ENCODE data around the gene ZGRF1. TPM values are rescaled to one million over a fixed set of nuclear protein-coding genes. Genes with fewer than 3 reads are reported as not detected.

The ZGRF1 gene
- total RNA-seq, 6 donors from 2014 or later: 2.6 to 9.4 (median 4.6) TPM

GRCh38 chr4:112536123-112536522 lies 100.6 kb downstream of the ZGRF1 start:
- H3K27ac ChIP-seq: no peak overlapping the region
- no peaks in the 10 kb centered on the region for H3K4me1 ChIP-seq
- no peak overlapping the region for H3K4me3 ChIP-seq
- H3K27me3 ChIP-seq: no peaks in the 10 kb centered on the region
- 93 to 94% methylated on average over 2 of the region's 2 CpGs for WGBS, 2 donors
- no peak for ATAC-seq (ENCODE audit: low FRiP score in 2 of 2)
- no peak for DNase-seq
- H3K9me3 ChIP-seq: no peaks in the 10 kb centered on the region
- H3K36me3 ChIP-seq: no peaks in the 10 kb centered on the region
- TF ChIP-seq CTCF (IDR thresholded peaks at IDR 0.05) (no peak), POLR2AphosphoS5 (IDR thresholded peaks at IDR 0.05) (no peak)

- no peak overlapping the region for H3K27ac ChIP-seq
- ATAC-seq (ENCODE audit: low FRiP score in 2 of 2) (no peak), DNase-seq (no peak)
- H3K27me3 ChIP-seq: no peaks in the 10 kb centered on the region
- H3K9me3 ChIP-seq: no peaks in the 10 kb centered on the region
- H3K36me3 ChIP-seq: no peaks in the 10 kb centered on the region
- TF ChIP-seq POLR2AphosphoS5 (IDR thresholded peaks at IDR 0.05) (no peak), POLR2A (IDR thresholded peaks at IDR 0.05) (no peak), EP300 (IDR thresholded peaks at IDR 0.05) (no peak), CTCF (IDR thresholded peaks at IDR 0.05) (no peak)
- no peaks in the 10 kb centered on the region for H3K4me1 ChIP-seq
- no peak overlapping the region for H3K4me3 ChIP-seq
- WGBS, 2 donors: 83% methylated on average over 3 of the region's 3 CpGs
These were observed 104.4 kb downstream of the ZGRF1 start for GRCh38 chr4:112532267-112532666.

- ATAC-seq (ENCODE audit: low FRiP score in 2 of 2): no peak
- no peak for TF ChIP-seq POLR2AphosphoS5 (IDR thresholded peaks at IDR 0.05)
- no peak for TF ChIP-seq CTCF (IDR thresholded peaks at IDR 0.05)
- no peak for TF ChIP-seq EP300 (IDR thresholded peaks at IDR 0.05)
- TF ChIP-seq POLR2A (IDR thresholded peaks at IDR 0.05): no peak
- WGBS, 2 donors: 13 to 14% methylated on average over 1 of the region's 1 CpG
These were observed 105.6 kb downstream of the ZGRF1 start for GRCh38 chr4:112531146-112531545.

GRCh38 chr4:112526061-112526460 lies 110.6 kb downstream of the ZGRF1 start:
- Histone ChIP-seq H3K36me3 (no peaks in the 10 kb centered on the region), H3K9me3 (no peaks in the 10 kb centered on the region), H3K4me3 (no peak overlapping the region), H3K4me1 (peaks cover 14 to 20% (median 18%) of the 10 kb centered on the region in 4 donors), H3K27me3 (peaks cover 0 to 30% (median 26%) of the 10 kb centered on the region in 4 donors), H3K27ac (no peak overlapping the region)
- DNase-seq (no peak), ATAC-seq (ENCODE audit: low FRiP score in 2 of 2) (no peak)
- TF ChIP-seq POLR2AphosphoS5 (IDR thresholded peaks at IDR 0.05) (no peak), CTCF (IDR thresholded peaks at IDR 0.05) (no peak), POLR2A (IDR thresholded peaks at IDR 0.05) (no peak), EP300 (IDR thresholded peaks at IDR 0.05) (no peak)
- WGBS, 2 donors: 67 to 82% methylated on average over 1 of the region's 1 CpG

More at GRCh38 chr4:112531146-112531545, 105.6 kb downstream of the ZGRF1 start:
- Histone ChIP-seq H3K27ac (no peak overlapping the region), H3K9me3 (no peaks in the 10 kb centered on the region), H3K36me3 (no peaks in the 10 kb centered on the region), H3K4me3 (no peak overlapping the region), H3K4me1 (no peaks in the 10 kb centered on the region), H3K27me3 (no peaks in the 10 kb centered on the region)
- DNase-seq: no peak

- peak; percentile 57 to 94 for DNase-seq
- Histone ChIP-seq H3K27me3 (peaks cover 5 to 51% (median 41%) of the 10 kb centered on the region in 4 donors), H3K27ac (no peak overlapping the region), H3K36me3 (no peaks in the 10 kb centered on the region), H3K4me3 (peak overlapping the region in 3 of 4 donors; percentile 23 to 48 (median 36)), H3K4me1 (peaks cover 14 to 30% (median 20%) of the 10 kb centered on the region in 4 donors), H3K9me3 (peaks cover 0 to 5% (median 0%) of the 10 kb centered on the region in 4 donors)
- peak; percentile 68 to 89 for ATAC-seq (ENCODE audit: low FRiP score in 2 of 2)
- peak; percentile 52 to 76 (median 68) for TF ChIP-seq CTCF (IDR thresholded peaks at IDR 0.05)
- TF ChIP-seq POLR2A (IDR thresholded peaks at IDR 0.05): no peak
- WGBS, 2 donors: 6% methylated on average over 13 to 23 of the region's 46 CpGs
These were observed 112.8 kb downstream of the ZGRF1 start for GRCh38 chr4:112523764-112524505.

Data from upper lobe of left lung (tissue), 6 donors.